NCI-H2196 treated with DMSO at 0.1 percent for 48 hours (cell line): ENCODE results near the gene ANXA1.
"Not testable (repeated sequence)": the region's sequence is repeated elsewhere in the genome, so short reads cannot be mapped to it uniquely, and the experiment has no call there.

Source experiments
- DNase-seq: peaks from one replicate; lab custom pipeline; 2025; ENCODE audit not compliant: unreplicated experiment; lab: John Stamatoyannopoulos, UW

ANXA1 gene

DNA sequence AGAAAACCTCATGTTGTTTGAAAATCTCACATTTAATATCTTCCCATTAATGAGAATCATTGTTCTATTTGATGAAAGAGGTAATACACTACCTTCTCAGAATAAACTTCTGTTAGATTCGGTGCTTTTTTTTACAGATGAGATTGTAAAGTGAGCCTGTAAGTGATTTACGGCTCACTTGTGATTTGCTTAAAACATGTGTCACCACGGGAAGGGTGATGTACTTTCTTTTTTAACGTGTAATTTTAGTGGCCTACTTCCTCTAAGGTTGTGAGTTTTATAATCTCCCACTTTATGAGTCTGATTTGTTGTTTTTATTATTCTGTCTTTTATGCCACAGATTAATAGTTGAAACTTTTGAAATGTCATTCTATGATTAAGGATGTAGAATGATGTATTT, 15.9 kb downstream of the ANXA1 start:
- no peak for DNase-seq

DNA sequence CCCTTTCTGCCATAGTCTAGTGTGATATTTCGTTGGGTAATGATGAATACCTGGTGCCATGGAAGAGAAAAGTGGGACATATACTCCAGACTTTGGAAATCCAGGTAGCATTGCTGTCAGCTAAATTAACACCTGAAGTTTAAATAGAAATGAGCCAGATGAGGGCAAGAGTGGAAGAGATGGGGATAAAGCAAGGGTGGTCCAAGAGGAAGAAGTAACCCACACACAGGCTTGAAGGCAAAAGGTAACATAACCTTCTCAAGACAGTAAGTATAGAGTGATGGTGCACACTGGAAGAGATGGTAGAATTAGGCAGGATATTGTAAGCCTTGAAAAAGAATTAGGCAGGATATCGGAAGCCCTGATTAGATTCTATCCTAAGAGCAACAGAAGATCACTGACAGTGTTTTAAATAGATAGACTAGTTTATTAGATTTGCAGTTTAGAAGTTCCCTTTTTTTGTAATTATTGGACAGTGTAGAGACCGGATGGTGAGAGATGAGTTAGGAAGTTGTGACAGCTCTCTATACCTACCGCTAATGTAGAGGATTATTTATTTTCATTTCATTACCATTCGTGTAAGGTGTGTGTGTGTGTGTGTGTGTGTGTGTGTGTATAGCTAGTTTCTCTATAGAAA, 16.8 kb downstream of the ANXA1 start:
- DNase-seq = no peak

DNA sequence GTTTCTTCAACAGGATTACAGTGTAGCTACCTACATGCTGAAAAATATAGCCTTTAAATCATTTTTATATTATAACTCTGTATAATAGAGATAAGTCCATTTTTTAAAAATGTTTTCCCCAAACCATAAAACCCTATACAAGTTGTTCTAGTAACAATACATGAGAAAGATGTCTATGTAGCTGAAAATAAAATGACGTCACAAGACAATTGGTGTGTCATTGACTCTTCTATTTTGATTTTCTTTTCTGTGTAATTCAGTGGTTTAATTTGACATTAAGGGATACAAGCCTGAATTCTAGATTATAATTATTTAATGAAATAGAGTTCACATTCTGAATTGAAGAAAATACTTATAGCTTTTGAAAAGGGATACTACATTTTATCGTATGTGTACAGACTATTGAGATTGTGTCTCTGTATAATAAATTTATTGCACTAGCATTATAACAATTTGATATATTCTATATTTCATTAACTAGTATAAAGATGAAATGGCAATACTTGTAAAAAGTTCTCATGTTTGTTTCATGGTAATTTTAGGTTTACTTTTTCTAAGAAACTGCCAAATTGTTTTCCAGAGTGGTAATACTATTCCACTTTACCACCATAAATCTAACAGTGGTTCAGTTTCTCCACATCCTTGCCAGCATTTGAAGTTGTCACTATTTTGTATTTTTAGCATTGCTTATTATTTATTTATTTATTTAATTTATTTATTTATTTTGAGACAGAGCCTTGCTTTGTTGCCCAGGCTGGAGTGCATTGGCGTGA, 18.7 kb downstream of the ANXA1 start:
- DNase-seq = no peak

DNA sequence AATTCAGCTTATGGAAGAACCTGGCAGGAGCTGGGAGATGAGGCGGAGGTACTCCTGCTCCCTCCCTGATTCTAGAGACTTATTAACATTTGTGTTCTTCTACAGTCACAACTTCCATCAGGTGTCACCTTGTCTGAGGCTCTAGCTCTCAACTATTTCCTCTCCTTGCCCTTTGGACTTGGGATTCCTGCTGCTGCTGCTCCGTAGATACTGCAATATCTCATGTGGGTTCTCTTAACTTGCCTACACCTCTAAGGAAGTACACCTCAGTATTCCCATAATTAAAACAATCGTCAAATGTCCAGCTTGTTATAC, 21.2 kb downstream of the ANXA1 start:
- DNase-seq = no peak

DNA sequence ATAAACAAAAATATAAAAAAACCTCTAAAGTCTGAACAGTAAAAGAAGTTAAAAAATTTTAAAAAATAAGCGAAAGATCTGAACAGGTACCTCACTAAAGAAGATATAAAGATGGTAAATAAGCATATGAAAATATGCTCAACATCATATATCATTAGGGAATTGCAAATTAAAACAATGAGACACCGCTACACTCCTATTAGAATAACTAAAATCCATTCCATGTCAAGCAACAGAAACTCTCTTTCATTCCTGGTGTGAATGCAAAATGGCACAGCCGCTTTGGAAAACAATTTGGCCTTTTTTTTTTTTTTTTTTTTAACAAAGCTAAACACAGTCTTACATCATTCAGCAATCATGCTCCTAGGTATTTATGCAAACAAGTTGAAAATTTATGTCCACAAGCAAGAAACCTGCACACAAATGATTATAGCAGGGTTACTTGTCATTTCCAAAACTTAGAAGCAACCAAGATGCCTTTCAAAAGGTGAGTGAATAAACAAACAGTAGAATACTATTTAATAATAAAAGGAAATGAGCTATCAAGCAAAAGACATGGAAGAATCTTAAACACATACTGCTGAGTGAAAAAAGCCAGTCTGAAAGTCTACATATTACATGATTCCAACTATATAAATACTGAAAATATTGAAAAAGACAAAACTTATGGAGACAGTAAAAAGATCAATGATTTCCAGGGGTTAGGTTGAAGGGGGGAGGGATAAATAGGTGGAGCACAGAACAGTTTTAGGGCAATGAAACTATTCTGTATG, 22.1 kb downstream of the ANXA1 start:
- DNase-seq = no peak

DNA sequence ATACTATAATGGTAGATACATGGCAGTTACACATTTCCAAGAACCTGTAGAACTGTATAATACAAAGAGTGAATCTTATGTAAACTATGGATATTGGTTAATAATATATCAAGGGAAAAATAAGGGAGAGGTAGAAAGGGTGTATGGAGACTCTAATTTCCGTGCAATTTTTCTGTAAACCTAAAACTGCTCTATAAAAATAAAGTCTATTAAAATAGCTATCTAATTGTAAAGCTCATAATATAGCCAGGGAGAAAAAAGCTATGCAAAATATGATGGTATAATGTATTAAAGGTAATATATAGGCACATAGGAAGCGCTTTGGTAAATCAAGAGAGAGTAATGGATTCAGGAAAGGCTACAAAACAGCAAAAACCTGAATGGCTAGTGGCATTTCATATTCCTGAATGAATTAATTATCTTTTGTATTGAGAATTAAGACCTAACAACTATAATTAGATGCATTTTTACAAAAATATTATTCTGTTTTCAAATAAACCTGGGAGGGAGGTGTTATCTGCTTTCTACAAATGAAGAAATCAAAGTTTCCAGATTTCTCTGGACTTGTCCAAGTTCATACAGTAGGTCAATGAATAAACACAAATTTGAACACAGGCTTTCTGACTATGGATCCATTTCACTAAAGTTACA, 22.8 kb downstream of the ANXA1 start:
- no peak for DNase-seq

DNA sequence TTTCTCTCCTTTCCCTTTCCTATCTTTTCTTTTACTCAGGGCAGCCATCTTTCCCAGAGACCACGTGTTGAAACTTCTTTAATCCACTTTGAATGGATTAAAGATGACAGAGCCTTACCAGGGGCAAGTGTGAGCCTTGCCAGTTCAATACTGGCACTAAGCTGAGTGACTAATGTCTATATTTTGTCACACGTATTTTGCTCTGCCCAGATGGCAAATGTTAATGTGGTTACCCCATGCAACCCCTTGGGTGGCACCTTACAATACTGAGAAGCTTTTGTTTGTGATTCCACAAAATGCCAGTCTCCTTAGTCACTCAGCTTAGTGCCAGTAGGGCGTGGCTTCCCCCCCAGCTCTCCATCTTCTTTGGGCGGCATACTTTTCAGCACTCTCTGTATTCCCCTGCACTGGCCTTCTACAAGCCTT, 24.8 kb downstream of the ANXA1 start:
- DNase-seq = no peak

DNA sequence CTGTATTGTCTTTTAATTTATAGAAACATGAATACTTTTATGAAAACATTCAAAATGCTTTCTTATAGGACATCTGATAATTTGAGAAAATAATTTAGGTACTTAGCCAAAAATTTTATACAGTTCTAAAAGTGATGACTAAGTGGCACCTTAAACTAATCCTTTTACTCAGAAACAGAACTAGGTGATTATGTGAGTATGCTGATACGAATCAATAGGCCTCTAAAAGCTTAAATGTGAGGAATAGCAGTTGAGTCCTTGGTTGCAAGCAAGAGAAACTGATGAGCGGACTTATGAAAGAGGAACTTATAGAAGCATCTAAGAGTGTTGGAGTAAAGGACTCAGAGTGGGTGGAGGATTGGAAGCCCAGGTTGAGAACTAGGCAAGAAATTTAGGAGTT, 26.4 kb downstream of the ANXA1 start:
- DNase-seq = no peak

DNA sequence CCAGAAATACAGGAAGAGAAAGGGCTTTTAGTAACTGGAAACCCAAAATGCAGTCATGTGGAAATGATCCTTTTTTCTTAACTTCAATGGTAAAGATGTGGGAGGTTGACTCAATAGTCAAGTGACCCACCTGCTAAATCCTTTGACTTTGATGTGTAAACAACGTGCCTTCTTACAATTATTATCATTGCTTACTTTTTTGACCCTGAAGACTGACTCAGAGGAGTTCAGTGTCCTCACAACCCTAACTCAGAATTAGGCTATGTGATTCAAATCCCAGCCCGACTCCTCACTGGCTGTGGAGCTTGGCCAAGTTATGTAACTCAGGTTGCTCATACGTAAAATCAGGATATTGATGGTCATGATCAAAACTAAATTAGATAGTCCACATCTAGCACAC, 27.9 kb downstream of the ANXA1 start:
- DNase-seq = no peak

DNA sequence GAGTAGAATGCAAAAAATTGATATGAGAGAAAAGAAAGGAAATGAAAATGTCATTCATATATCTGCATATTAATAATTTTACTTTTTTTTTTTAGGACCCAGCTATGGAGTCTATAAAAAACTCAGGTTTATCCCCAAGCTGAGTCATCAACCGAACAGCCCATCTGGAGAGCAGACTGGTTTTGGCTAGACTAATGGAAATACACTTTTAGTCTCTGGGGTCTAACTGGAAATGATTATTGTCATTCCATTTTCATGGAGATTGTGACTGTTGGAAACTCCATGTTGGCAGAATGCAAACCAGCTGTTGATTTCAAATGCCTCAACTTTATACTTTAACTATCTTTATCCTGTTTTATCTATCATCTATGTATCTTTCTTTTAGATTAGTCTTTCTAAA, 28.7 kb downstream of the ANXA1 start:
- no peak for DNase-seq

DNA sequence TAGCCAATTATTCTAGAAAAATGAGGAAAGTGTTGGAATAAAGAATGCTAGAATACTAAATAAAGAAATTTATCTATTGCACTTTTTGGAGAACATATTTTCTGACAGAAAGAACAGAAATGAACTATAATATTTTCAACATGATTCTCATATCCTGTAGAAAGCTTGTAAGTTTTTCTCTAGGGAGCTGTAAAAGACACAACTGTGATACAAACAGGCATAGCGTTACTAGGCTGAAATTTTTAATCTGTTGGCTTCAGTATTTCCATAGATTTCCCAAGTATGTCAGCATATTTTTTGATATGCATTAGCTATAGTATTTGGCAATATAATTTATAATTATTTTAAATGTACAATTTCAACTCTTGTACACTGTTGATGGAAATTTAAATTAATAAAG, 31.3 kb downstream of the ANXA1 start:
- no peak for DNase-seq

DNA sequence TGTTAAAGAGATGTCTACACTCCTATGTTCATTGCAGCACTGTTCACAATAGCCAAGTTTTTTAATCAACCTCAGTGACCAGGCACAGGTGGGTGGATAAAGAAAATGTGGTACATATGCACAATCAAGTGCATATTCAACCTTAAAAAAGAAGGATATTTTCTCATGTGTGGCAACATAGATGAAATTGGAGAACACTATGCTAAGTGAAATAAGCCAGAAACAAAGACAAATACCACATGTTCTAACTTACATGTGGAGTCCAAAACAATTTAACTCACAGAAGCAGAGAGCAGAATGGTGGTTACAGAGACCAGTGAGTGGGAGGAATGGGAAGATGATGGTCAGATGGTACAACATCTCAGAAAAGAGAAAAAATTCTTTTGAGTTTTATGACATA, 31.8 kb downstream of the ANXA1 start:
- no peak for DNase-seq

DNA sequence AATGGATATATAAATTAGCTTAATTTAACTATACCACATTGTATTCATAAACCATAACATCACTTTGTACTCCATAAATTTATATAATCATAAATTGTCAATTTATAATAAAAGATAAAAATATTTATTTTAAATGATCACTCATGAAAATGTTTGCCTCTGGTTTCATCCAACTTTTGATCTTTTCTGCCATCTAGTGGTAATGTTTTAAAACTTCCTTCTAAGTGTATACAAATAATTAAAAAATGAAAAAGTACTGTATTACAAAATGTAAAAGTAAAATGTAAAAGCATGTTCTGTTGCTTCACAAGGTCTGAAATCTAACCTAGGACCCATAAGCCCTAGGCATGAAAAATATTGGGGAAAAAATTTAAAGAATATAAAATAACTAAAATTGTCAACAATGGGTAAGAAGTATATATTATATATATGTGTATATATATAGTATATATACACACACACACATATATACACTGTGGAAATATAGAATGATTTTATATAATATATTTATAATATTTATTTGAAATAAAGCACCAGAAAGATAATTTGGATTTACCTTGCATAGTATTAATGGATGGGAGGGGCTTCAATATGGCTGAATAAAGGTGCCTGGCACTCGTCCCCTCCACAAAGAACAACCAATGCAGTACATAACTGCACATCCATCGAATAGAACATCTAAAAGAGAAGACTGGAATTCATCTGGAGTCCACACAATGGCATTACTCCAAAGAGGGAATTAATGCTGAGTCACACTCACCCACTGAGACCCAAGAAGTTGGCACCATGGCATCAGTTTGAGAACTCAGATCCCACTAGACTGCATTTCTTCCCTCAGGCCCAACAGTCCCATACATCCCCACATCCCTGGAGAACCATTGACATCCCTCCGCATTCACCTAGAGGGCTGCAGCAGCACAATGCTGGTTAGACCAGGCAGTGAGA, 32.5 kb downstream of the ANXA1 start:
- DNase-seq = peak; percentile 31

DNA sequence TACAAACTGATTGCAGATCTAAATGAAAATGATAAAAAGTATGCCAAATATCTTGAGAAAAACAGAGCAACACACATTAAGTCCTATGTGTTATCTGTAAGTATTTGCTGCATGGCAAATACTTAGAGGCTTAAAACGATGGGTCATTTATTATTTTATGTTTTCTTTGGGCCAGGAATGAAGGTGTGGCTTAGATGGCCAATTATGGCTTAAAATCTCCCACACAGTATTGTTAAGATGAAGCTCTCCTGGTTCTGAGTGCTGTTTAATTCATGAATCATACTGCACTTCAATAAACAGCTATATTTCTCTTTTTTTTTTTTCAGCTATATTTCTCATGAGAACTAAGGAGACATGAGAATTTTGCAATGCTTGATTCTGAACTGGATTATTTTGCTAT, 39.4 kb downstream of the ANXA1 start:
- not testable (repeated sequence) for DNase-seq

DNA sequence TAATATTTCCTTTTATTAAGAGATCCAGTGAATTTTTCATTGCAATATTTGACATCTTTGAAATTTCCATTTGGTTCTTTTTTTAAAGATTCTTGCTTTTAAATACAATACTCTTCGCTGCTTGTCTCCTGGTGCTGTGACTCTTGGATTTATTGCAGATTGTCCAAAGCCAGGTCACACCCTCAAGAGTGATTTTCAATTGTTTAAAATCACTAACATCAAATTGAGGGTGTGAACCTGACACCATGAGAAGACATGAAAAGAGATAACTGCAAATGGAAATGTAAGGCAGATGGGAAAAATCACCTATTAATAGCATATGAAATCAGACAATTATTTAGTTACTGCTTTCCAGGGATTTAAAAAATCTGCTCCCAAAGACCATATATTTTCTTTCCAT, 42.6 kb downstream of the ANXA1 start:
- no peak for DNase-seq

DNA sequence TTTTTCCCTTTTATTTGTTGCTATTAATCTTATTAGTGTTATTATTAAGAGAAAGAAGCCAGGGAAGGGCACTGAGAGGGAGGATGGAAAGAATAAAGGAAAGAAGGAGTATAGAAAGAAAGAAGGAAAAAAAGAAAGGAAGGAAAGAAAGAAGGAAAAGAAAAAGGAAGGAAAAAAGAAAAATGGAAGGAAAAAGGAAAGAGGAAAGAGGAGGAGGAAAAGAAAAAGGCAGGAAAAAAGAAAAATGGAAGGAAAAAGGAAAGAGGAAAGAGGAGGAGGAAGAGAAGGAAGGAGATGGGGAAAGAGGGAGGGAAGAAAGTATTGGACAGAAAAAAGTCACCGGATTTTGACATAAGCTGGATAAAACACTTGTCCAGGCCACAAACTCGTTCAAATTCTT, 47.8 kb downstream of the ANXA1 start:
- no peak for DNase-seq

DNA sequence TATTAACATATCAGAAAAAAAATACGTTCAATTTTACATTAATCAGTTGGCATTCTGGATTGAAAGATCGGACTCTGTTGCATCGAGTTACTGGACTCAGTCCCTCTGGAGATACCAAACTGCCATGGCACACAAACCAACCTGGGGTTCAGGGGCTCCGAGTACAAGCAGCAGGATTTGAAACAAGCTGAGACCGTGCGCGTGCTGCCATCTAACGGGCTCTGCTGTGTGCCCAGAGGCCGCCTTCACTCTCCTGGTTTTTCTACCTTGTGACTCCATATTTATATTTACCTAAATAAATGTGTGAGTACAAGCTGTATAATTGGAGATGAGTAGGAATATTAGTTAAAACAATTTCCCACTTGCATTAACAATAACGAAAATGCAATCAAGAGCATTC, 48.2 kb downstream of the ANXA1 start:
- DNase-seq = no peak

DNA sequence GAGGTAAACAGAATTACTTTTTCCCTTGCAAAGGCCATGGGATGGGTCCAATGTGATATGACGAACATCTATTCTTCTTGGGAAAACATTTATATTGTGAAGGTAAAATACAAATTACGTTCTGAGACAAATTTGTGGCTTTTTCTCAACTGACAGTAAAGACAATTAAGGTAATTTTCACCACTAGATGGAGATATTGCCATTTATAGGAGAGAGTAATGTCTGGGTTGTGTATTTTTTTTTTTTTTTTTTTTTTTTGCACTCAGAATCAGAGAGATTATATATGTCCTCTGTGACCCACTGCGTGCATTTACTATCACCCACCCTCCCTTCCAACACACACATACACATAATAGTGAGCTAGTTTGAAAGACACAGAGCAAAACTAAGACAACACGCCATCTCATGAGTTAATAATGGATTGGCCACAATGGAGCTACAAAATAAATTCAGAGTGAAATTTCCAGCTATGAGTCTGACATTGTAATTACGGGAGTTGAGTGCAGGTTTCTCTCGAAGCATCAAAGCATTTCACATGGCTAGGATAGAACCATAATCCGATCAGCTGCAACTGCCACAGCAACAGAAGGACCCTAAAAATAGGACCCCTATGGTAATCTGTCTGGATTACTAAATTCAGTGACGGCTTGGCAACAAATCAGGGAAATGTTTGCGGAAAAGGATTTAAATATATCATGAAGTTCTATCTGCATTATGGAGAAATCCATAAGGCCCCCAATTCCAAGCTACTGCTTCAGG, 49.2 kb downstream of the ANXA1 start:
- DNase-seq = no peak

DNA sequence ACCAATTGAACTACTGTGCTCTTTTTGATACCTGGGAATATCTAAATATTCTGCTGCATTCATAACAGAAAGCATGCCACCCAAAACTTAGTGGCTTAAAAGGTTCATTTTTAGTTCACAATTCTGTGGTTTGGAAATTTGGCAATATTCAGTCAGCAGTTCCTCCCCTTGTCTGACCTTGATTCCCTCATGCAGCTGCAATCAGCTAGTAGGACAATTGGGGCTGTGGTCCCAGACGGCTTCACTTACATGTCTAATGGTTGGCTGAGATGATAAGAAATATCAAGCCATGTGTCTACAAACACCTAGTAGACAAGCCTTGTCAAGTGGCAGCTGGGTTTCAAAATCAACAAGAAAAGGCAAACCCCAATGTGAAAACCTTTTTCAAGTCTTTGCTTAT, 51.3 kb downstream of the ANXA1 start:
- DNase-seq = no peak

DNA sequence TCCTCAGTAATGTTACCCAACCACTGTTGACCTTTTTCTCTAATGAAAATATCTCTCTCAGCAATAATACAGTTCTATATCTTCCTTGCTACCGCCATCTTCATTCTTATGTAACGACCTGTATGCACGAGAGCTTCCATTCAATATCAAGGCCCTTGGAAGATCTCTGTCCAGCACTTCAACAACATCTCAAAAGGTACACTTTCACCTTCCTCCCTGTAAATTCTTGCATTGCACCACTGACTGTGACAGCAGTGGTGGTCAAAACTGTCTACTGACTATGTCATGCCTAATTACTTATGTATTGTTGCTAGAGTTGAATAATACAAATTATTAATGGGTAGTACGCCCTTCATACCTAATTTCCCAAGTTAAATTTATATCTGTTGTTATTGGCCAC, 53.3 kb downstream of the ANXA1 start:
- DNase-seq = no peak
